ENCODE measurements around the gene CRYGC.
"Not testable (repeated sequence)": the region's sequence is repeated elsewhere in the genome, so short reads cannot be mapped to it uniquely, and the experiment has no call there.

The CRYGC gene

GRCh38 chr2:208138334-208138733 is 8.7 kb upstream of the CRYGC start:
- DNase-seq (ENCODE audit: low read depth in 2 of 2, low spot score in 1 of 2), result not testable (repeated sequence)

GRCh38 chr2:208136716-208137094 is 7.1 kb upstream of the CRYGC start:
- no peak for DNase-seq (ENCODE audit: low read depth in 2 of 2, low spot score in 1 of 2)

GRCh38 chr2:208135794-208136715 is 6.4 kb upstream of the CRYGC start:
- no peak for DNase-seq (ENCODE audit: low read depth in 2 of 2, low spot score in 1 of 2)

- no peak for DNase-seq (ENCODE audit: low read depth in 2 of 2, low spot score in 1 of 2)
Observed at GRCh38 chr2:208134928-208135586, 5.4 kb upstream of the CRYGC start.

- no peak for DNase-seq (ENCODE audit: low read depth in 2 of 2, low spot score in 1 of 2)
Observed at GRCh38 chr2:208130712-208131110, 1.1 kb upstream of the CRYGC start.

GRCh38 chr2:208128136-208128535 is 1.5 kb downstream of the CRYGC start:
- no peak for DNase-seq (ENCODE audit: low read depth in 2 of 2, low spot score in 1 of 2)

- DNase-seq (ENCODE audit: low read depth in 2 of 2, low spot score in 1 of 2), result no peak
Observed at GRCh38 chr2:208127090-208127489, 2.5 kb downstream of the CRYGC start.

GRCh38 chr2:208125251-208125650 is 4.4 kb downstream of the CRYGC start:
- DNase-seq (ENCODE audit: low read depth in 2 of 2, low spot score in 1 of 2), result no peak

GRCh38 chr2:208124013-208124715 is 5.5 kb downstream of the CRYGC start, which contains the start of gene CRYGD:
Gene CRYGD (minus strand): TSS chr2:208124524. CDS start chr2:208124473, 51 bp downstream.
- DNase-seq (ENCODE audit: low read depth in 2 of 2, low spot score in 1 of 2), result not testable (repeated sequence)

GRCh38 chr2:208122248-208122647 is 7.4 kb downstream of the CRYGC start:
- no peak for DNase-seq (ENCODE audit: low read depth in 2 of 2, low spot score in 1 of 2)

- no peak for DNase-seq (ENCODE audit: low read depth in 2 of 2, low spot score in 1 of 2)
Observed at GRCh38 chr2:208118918-208119317, 10.7 kb downstream of the CRYGC start.

- not testable (repeated sequence) for DNase-seq (ENCODE audit: low read depth in 2 of 2, low spot score in 1 of 2)
Observed at GRCh38 chr2:208117390-208117789, 12.2 kb downstream of the CRYGC start.

GRCh38 chr2:208112969-208113368 is 16.7 kb downstream of the CRYGC start:
- no peak for DNase-seq (ENCODE audit: low read depth in 2 of 2, low spot score in 1 of 2)

GRCh38 chr2:208112273-208112745 is 17.3 kb downstream of the CRYGC start:
- DNase-seq (ENCODE audit: low read depth in 2 of 2, low spot score in 1 of 2), result not testable (repeated sequence)

GRCh38 chr2:208103616-208104015 is 26.0 kb downstream of the CRYGC start:
- DNase-seq (ENCODE audit: low read depth in 2 of 2, low spot score in 1 of 2), result no peak

GRCh38 chr2:208101716-208102631 is 27.7 kb downstream of the CRYGC start:
- no peak for DNase-seq (ENCODE audit: low read depth in 2 of 2, low spot score in 1 of 2)

GRCh38 chr2:208099682-208100470 is 29.8 kb downstream of the CRYGC start:
- no peak for DNase-seq (ENCODE audit: low read depth in 2 of 2, low spot score in 1 of 2)

- DNase-seq (ENCODE audit: low read depth in 2 of 2, low spot score in 1 of 2), result not testable (repeated sequence)
Observed at GRCh38 chr2:208098701-208099100, 30.9 kb downstream of the CRYGC start.

- no peak for DNase-seq (ENCODE audit: low read depth in 2 of 2, low spot score in 1 of 2)
Observed at GRCh38 chr2:208098267-208098666, 31.4 kb downstream of the CRYGC start.

- DNase-seq (ENCODE audit: low read depth in 2 of 2, low spot score in 1 of 2), result no peak
Observed at GRCh38 chr2:208097801-208098200, 31.8 kb downstream of the CRYGC start.
